ENCODE results near the gene SOX15. TPM values are rescaled to one million over a fixed set of nuclear protein-coding genes. Genes with fewer than 3 reads are reported as not detected.

Gene SOX15
- total and polyA plus RNA-seq, 2 experiments from 2014 or later, result 0.13 to 0.89 TPM

- DNase-seq (ENCODE audit: low spot score), result no peak
- Histone ChIP-seq H3K9me3 (ENCODE audit: low read depth) (no peaks in the 10 kb centered on the region), H3K4me3 (peak overlapping the region; percentile 21), H3K36me3 (replicated peaks; ENCODE audit: insufficient read depth, low read depth) (no peaks in the 10 kb centered on the region), H3K4me1 (ENCODE audit: insufficient read depth) (peaks cover 10% of the 10 kb centered on the region), H2AFZ (peak overlapping the region; percentile 53), H3K79me2 (peaks cover 40% of the 10 kb centered on the region), H4K20me1 (ENCODE audit: insufficient read depth, poor library complexity, severe bottlenecking) (peaks cover 26% of the 10 kb centered on the region), H3K4me2 (peak overlapping the region; percentile 72), H3K9me2 (replicated peaks; ENCODE audit: insufficient read depth) (no peaks in the 10 kb centered on the region), H3K27ac (peak overlapping the region; percentile 75), H3K27me3 (no peaks in the 10 kb centered on the region)
- TF ChIP-seq CTCF (IDR thresholded peaks at IDR 0.05; ENCODE audit: poor library complexity) (no peak), EZH2 (IDR thresholded peaks at IDR 0.05; ENCODE audit: borderline replicate concordance) (no peak), EZH2phosphoT487 (IDR thresholded peaks at IDR 0.05; ENCODE audit: low read depth, severe bottlenecking, unreplicated experiment) (no peak)
- WGBS (ENCODE audit: low lambda C conversion rate, missing lambda C conversion rate), result 17% methylated on average over 28 of the region's 28 CpGs
Observed at GRCh38 chr17:7615265-7615747, 25.4 kb upstream of the SOX15 start.

- Histone ChIP-seq H3K27ac (peak within 1 kb of the TSS; percentile 75), H3K27me3 (no peaks in the 10 kb centered on the region), H3K9me3 (ENCODE audit: low read depth) (no peaks in the 10 kb centered on the region), H3K36me3 (replicated peaks; ENCODE audit: insufficient read depth, low read depth) (no peaks in the 10 kb centered on the region), H2AFZ (peak within 1 kb of the TSS; percentile 53), H3K9me2 (replicated peaks; ENCODE audit: insufficient read depth) (no peaks in the 10 kb centered on the region), H3K4me3 (peak within 1 kb of the TSS; percentile 65), H3K4me2 (peak within 1 kb of the TSS; percentile 92), H4K20me1 (ENCODE audit: insufficient read depth, poor library complexity, severe bottlenecking) (peaks cover 31% of the 10 kb centered on the region), H3K4me1 (ENCODE audit: insufficient read depth) (peaks cover 10% of the 10 kb centered on the region), H3K79me2 (peaks cover 45% of the 10 kb centered on the region)
- 2% methylated on average over 51 of the region's 93 CpGs for WGBS (ENCODE audit: low lambda C conversion rate, missing lambda C conversion rate)
- peak; percentile 63 for TF ChIP-seq CTCF (IDR thresholded peaks at IDR 0.05; ENCODE audit: poor library complexity)
- TF ChIP-seq EZH2phosphoT487 (IDR thresholded peaks at IDR 0.05; ENCODE audit: low read depth, severe bottlenecking, unreplicated experiment), result no peak
- DNase-seq (ENCODE audit: low spot score), result peak; percentile 100
Observed at GRCh38 chr17:7614425-7615264, 24.8 kb upstream of the SOX15 start, which contains the start of gene FXR2. TSS of gene FXR2 (minus strand) at chr17:7614897. CDS start at chr17:7614532, 365 bp downstream.

GRCh38 chr17:7613769-7614424 is 24.0 kb upstream of the SOX15 start:
- peak overlapping the region; percentile 65 for H3K4me3 ChIP-seq
- no peaks in the 10 kb centered on the region for H3K9me3 ChIP-seq (ENCODE audit: low read depth)
- no peaks in the 10 kb centered on the region for H3K36me3 ChIP-seq (replicated peaks; ENCODE audit: insufficient read depth, low read depth)
- H3K79me2 ChIP-seq, result peaks cover 53% of the 10 kb centered on the region
- peak overlapping the region; percentile 92 for H3K4me2 ChIP-seq
- peak overlapping the region; percentile 71 for H3K27ac ChIP-seq
- no peak for TF ChIP-seq EZH2phosphoT487 (IDR thresholded peaks at IDR 0.05; ENCODE audit: low read depth, severe bottlenecking, unreplicated experiment)
- TF ChIP-seq CTCF (IDR thresholded peaks at IDR 0.05; ENCODE audit: poor library complexity), result no peak
- TF ChIP-seq EZH2 (IDR thresholded peaks at IDR 0.05; ENCODE audit: borderline replicate concordance), result no peak
- no peaks in the 10 kb centered on the region for H3K27me3 ChIP-seq
- H4K20me1 ChIP-seq (ENCODE audit: insufficient read depth, poor library complexity, severe bottlenecking), result peaks cover 33% of the 10 kb centered on the region
- no peaks in the 10 kb centered on the region for H3K9me2 ChIP-seq (replicated peaks; ENCODE audit: insufficient read depth)
- WGBS (ENCODE audit: low lambda C conversion rate, missing lambda C conversion rate), result 7% methylated on average over 18 of the region's 20 CpGs
- DNase-seq (ENCODE audit: low spot score), result no peak
- H3K4me1 ChIP-seq (ENCODE audit: insufficient read depth), result peaks cover 10% of the 10 kb centered on the region
- H2AFZ ChIP-seq, result no peak overlapping the region

Measured in hepatocyte (in vitro differentiated cells).